ENCODE measurements around the gene TRAPPC3.

DNA sequence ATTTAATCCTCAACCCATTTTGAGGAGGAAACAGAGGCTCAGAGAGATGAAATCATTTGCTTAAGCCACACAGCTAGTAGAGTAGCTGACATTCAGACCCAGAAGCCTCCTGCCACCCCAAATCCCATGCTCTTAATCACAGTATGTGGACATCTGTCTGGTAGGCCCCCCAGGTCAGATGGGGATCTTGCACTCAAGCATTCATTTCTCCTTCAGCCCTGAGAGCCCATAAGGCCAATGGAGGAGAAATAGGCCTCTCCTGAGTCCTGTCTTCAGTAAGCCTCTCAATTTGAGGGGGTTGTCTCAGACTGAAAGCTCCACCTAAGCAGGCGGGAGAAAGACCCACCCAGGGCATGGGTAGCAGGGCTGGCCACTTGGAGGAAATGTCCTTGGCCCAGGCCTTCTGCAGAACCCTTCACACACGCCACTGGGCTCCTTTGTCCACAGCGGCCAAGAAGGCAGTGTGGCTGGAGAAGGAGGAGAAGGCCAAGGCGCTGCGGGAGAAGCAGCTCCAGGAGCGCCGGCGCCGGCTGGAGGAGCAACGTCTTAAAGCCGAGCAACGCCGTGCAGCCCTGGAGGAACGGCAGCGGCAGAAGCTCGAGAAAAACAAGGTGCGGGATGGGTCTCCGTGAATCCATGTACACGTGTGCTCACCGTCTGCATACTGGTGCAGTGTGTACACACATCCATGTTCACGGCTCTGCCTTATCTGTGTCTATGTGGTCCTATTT lies 22.9 kb upstream of the TRAPPC3 start:
- TF ChIP-seq, protein P1, sequence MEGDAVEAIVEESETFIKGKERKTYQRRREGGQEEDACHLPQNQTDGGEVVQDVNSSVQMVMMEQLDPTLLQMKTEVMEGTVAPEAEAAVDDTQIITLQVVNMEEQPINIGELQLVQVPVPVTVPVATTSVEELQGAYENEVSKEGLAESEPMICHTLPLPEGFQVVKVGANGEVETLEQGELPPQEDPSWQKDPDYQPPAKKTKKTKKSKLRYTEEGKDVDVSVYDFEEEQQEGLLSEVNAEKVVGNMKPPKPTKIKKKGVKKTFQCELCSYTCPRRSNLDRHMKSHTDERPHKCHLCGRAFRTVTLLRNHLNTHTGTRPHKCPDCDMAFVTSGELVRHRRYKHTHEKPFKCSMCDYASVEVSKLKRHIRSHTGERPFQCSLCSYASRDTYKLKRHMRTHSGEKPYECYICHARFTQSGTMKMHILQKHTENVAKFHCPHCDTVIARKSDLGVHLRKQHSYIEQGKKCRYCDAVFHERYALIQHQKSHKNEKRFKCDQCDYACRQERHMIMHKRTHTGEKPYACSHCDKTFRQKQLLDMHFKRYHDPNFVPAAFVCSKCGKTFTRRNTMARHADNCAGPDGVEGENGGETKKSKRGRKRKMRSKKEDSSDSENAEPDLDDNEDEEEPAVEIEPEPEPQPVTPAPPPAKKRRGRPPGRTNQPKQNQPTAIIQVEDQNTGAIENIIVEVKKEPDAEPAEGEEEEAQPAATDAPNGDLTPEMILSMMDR (IDR thresholded peaks at IDR 0.05): no peak
- TF ChIP-seq POLR2A (IDR thresholded peaks at IDR 0.05): no peak
